Suppressor macrophage (primary cell): Measurements from ENCODE around the gene IGFBP5.

Source experiments
- DNase-seq, 4 experiments: peaks; one replicate each; pipeline ENCODE4 v3.0.0-alpha.2; 2020 to 2022
- total RNA-seq, 17 experiments: gene quantifications; one replicate each; lab custom pipeline; 2026; ENCODE audit warnings: mixed read lengths in 6 of 17, inconsistent platforms in 3 of 17; lab: John Stamatoyannopoulos, UW

The IGFBP5 gene, protein sequence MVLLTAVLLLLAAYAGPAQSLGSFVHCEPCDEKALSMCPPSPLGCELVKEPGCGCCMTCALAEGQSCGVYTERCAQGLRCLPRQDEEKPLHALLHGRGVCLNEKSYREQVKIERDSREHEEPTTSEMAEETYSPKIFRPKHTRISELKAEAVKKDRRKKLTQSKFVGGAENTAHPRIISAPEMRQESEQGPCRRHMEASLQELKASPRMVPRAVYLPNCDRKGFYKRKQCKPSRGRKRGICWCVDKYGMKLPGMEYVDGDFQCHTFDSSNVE
- 0 to 3.3 (median 0) reads per million in 17 experiments for total RNA-seq

DNA sequence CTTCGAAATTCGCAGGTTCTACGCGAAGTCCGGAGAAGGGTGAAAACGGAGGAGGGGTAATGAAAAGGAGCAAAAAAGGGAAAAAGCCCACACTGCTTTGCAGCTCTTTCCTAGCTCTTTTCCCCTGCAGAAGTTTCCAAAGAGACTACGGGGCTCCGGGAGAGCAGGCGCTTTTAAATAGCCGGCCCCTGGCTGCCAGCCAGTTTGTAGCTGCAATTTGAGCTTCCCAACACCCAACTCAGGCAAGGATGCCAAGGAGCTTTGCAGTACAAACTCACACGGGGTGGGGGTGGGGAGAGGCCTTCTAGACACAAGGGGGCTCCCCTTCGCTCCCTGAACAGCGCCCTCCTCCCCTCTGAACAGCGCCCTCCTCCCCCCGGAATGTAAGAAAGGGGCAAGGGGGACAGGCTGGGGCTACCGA lies at the start of gene IGFBP5:
Gene IGFBP5 (minus strand): TSS at position 149 of the 421 bp plus-strand sequence. CDS start 774 bp downstream, outside the sequence.
- no peak for DNase-seq

DNA sequence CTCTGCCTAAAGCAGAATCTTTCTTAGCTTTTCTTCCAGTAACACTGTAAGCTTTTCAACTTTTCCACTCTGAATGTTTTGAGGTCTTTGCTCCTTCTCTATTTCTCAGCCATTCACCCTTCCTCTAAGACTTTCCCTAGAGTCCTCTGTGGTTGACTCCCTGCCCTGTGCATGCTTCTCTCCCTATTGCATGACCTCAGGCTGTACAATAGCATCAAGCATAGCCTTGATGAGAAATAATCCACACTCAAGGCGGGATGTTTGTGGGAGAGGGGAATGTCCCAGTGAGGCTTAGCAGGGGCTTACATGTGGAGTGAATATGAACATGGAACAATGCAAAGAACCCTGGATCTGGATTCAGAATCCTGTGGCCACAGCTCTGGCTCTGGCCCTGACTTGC lies 48.4 kb upstream of the IGFBP5 start:
- DNase-seq = no peak

DNA sequence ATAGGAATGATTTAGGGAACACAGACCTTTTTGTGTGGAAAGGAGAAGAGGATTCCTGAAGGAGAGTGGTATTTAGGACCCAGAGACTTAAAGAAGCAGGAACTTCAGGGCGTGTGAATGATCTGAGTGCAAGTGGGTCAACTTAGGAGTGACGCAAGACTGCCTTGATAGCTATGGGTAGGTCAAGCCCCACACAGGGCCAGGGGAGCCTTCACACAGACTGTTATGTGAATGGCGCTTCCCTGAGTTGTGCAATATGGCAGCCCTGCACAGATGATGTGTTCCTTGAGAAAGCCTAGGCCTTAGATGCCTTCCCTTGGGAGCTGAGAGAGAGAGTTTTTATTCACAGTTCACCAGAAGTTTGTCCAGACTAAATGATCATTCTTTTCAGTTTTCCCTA lies 47.1 kb upstream of the IGFBP5 start:
- DNase-seq = no peak

DNA sequence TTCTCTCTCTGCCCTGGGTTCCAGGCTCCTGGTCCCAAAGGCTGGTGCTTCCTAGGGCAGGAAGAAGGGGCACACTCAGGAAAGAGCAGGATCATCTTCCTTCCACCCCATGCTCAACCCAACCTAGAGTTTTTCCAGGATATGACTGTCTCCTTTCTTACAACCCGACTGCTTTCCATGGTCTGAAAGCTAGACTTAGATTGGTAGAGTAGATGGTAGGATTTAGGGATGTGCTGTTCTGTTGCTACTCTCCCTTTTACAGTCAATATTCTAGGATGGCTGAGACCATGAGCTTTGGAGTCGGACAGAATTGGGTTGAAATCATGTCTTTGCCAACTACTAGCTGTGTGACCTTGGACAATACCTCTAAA lies 45.9 kb upstream of the IGFBP5 start:
- DNase-seq = no peak

DNA sequence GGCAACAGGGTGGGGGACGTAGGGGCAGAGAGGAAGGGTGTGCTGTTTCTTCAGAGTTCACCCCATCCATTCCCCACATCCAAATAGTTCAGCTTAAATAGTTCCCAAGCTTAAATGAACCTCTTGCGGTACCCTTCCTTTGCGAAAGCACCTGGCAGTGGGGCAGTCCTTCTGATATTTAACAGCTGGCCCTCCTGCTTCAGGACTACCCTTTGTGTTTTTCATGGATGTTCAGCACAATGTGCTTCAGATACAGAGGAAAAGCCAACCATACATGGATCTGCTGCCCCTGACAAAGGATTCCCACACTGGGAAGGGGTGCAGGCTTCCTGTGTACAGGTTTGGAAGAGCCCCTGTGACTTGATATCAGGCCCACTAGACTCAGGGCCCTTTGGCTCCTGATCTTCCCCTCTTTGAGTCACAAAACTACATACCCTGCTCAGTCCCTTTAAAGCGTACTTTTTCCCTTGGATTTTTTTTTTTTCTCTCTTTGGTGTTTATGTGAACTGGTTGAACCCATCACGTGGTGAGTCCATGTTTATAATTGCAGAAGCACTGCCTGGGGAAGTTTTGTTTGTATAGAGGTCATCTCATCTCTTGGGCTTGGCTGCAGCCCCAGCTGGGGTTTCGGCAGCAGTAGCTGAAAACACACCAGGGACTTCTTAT lies 45.3 kb upstream of the IGFBP5 start:
- no peak for DNase-seq

DNA sequence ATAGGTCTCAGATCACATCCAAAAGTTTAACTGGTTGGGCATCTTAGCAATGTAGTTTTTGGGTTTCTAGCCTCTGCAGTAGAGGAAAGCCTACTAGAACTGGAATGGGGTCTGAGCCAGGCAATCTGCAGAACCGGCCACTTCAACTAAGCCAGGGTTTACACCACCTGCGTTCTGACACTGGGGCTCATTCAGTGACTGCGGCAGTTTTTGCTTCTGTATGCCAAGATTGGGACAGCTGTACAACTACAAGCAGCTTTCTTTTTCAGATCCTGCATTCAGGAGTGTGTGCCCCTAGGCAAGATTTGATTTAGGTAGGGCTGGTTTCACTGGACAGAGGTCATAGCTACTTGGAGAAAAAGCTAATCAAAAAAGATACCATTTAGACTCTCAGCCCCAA lies 43.7 kb upstream of the IGFBP5 start:
- no peak for DNase-seq

DNA sequence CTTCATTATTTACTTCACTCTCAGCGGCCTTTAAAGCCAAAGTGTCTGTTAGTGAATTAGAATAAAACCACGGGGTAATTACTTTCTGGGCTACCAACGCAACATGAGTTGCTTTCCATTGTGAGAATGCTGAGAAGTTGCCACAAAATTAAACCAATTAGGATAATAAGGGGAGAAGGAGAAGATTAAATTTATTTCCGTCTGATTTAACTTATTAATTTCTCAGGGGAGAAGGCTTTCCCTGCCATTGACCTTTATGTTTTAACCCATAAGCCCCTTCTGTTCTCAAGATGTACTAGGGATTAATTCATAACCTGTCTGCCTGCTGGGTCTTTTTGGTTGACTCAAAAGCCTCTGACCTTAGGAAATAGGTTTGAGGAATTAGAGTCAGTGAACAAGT lies 42.3 kb upstream of the IGFBP5 start:
- no peak for DNase-seq

DNA sequence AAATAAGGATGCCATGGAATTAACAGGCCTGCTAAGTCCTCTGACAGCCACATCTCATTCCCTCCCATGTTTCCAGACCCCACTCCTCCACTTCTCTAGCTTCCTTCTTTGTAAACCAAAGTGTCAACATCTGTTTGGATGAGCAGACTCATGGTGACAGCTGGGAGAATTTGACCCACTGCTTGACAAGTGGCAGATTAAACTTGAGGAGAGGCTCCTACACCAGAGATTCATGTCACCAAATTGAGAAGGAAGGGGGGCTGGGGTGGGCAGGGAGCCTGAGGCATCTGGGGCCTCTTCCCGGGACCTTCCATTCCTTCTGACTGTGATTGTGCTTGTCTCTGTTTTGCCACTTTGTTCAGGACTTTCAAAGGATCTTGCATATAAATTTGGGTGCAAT lies 41.0 kb upstream of the IGFBP5 start:
- DNase-seq = no peak

DNA sequence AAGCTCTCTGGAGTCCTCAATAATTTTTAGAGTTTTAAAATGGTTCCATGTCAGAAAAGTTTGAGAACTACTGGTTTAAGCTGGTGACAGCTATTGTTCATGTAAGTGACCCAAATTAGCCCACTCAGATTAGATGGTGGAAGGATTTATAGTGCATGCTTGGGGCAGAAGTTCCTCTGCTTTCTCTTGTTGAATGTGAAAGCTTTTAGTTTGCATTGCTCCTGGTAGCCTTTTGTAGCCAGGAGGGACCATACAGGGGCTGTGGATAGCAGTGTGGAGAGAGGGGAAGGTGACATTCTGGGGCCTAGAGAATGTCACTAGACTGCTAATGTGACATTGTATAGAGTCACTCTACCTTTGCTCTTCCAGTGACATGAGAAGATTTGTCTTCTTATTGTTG lies 40.3 kb upstream of the IGFBP5 start:
- DNase-seq = no peak

DNA sequence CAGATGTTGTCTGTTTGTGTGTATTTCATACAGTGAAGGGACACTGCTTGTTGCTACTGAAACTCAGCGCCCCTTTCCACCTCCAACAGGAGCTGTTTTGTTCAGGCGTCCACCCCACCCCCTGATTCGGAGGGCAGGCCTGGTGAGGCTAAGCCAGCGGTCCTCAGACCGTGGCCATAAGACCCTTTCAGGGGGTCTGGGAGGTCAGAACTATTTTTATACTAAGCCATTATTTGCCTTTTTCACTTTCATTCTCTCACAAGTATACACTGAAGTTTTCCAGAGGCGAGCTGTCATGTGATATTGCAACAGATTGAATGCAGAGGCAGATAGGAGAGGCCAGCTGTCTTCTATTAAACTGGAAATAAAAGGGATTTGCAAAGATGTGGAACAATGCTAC lies 39.7 kb upstream of the IGFBP5 start:
- no peak for DNase-seq

DNA sequence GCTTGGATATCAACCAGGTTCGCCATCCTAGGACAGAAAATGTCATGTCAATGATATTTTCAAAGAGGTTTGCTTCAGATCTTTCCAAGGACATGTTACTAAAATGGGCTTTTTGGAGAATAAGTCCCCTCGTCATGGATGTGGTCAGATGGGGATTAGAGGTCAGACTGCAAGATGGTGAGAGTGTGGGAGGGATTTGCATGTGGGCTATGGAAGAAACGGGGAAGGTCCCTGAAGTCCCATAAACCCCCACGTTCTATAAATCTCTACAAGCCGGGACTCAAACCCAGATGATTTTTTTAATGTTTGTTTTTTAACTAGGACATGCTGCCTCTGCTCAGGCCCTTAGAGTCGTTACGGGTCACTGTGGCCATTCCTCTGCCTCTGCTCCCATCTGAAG lies 37.7 kb upstream of the IGFBP5 start:
- no peak for DNase-seq

DNA sequence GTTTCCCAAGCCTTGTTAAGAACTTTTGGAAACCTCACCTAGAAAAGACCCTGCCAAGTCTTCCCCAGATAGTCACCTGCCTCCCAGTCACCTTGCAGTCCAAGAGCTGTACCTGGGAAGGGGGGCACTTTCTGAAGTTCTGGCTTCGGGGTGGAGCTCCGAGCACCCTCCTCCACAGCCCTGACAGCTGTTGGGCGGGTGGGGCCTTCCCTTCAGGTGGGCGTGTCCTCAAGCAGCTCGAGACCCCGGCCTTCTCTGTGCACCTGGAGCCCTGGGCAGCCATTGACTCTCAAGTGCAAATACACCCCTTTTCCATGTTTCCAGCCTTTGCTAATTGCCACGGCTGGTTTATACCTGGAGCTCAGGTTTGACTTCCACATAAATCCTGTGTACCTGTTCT lies 37.0 kb upstream of the IGFBP5 start:
- no peak for DNase-seq

DNA sequence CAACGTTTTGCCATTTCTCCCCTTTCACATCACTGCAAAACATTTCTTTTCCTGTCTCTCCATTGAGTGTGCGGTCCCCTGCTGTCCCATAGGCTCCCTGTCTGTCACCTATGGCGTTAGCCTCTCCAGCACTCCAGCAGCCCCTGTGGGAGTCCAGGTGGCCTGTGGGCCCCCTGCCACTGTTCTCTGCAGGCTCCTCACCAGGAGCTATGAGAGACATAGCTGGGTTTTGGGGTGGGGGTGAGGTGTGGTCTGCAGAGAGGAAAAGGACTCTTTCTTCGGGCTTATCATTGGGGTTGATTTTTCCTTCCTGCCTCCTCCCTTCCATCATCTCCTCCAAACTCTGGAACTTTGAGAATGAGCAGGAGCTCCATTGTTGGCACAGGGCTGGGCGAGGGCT lies 36.1 kb upstream of the IGFBP5 start:
- no peak for DNase-seq

DNA sequence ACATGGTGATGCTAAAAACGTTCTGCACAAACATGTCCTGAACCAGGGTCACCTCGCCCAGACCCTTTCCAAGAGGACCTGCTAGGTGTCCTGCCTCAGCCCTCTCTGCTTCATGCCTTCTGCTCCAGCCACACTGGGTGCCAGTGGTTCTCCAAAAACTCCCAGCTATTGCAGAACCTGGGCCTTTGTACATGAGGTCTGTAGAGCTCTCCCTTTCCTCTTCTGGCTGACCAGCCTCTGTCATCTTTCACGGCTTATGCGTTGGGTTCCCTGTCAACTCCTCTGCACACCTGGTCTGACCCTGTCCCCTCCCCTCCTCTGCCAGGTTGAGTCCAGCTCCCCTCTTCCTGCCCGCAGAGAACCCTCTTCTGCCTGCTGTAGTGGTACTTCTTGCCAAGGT lies 35.5 kb upstream of the IGFBP5 start:
- no peak for DNase-seq

DNA sequence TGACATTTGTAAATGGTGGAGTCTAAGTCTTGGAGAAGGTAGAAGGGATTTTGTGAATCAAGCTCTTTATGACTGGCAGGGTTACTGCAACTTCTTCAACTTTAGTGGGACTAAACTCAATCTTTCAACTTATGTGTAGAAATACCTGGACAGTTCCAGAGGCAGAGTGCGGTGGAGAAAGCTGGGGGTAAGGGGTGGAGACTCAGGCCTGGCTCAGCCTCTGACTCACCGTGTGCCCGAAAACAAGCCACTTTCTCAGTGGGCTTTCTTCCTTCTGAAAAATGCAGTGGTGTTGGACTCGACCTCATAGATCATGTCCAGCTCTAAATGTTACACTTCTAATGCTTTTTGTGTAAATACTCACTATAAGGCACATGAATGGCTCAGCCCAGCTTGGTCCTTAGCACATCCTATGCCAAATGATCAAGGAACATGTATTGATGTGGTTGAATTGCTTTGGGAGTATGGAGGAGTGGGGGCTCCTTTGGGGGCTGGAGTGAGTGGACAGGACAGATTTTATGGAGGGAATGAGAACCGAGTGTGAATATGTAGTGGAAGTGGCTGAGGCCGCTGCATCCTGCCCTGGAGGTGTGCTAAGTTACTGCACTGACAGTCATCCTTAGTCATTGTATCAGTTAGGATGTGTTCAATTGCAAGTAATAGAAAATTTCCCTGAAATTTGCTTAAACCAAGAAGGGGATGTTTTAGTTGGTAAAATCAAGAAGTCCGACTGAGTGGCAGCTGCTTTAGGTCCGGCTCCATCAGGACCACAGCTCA lies 32.2 kb upstream of the IGFBP5 start:
- DNase-seq = no peak

DNA sequence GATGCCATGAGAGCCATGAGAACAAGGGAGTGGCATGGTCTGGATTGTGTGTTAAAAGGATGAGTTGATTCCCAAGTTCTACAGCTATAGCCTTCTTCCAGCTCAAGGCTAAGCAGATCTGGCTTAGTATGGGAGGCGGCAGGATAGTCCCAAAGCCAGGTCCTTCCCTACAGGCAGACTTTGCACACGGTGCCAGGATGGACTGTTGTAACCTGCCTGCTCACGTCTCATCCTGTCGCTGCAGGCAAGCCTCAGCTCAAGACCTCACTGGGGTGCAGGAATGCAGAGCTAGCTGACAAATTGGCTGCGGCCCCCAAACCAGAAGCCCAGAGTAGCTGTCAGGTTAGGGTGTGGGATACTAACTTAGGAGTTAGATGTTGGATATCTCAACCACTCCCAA lies 28.8 kb upstream of the IGFBP5 start:
- no peak for DNase-seq

DNA sequence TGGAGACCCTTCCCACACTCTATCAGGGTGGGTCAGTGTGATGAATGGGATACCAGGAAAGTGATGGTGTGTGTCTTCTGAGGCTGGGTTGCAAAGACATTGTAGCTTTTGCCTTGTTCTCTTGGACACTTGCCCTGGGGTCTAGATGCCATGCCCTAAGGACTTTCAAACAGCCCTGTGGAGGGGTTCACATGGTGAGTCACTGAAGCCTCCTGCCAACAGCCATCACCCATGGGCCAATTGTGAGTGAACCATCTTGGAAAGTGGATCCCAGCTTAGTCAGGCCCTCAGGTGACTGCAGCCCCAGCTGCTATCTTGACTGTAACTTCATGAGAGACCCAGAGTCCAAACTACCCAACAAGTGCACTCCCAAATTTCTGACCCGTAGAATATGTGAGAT lies 25.8 kb upstream of the IGFBP5 start:
- DNase-seq = no peak

DNA sequence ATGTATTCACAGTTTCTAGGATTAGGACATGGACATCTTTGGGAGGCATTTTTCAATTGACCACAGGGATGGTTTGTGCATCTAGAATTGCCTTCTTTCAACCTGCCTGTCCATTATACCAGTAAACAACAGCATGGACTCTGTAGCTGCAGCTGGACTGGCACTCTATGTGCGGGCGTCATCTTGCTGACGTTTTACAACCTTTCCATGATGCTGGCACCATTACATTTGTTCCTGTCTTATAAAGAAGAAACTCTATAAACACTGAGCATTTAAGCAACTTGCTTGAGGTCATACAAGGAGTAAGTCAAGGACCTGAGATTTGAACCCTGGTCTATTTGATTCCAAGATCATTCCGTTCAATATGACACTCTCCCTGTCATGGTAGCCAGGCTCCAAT lies 25.4 kb upstream of the IGFBP5 start:
- no peak for DNase-seq

DNA sequence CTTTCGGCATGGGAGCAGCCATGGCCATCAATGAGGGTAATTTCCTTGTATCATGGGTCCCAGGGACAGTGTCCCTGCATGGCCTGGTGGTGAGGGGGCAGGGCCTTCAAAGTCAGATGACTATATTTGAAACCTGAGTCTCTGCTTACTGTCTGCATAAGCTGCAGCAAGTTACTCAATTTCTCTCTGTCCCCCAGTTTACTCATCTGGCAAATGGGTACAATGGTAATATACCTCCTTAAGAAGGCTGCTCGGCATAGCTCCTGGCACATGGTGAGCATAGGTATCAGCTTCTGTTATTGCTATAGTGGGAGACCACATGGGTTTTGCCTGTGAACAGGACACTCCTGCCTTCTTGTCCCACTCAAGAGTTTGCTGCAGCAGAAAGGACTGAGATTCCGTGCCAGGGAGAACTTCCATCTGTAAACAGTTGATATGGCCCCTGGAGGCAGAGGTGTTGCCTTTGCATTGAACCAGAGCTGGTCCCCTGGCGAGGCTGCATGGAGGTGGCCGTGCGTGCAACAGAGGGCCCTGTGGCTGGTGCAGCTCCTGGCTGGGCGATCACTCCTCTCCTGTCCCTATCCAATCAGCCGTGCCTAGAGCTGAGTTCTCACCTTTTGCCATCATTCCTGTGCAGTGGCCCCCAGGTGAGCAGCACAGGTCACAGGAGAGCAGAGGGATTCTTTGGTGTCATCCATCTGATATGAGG lies 22.7 kb upstream of the IGFBP5 start:
- no peak for DNase-seq

DNA sequence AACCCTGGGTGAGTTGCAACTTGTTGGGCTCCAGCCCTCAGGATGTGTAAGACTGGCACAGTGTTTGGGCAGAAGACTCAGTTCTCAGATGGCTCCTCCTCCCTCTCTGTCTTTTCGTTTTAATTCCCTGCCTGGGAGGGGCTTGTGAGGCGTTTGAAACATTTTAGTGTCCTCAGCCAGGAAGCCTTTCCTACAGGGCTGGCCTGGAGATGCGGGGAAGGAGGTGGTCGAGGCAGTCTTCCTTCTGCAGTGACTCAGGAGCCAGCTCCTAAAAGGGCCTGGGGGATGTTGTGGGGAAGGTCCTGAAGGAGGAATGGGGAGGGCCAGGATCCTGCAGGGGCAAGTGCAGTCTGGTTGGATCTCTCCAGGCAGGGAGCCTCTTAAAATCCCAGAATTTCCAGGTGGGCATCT lies 22.1 kb upstream of the IGFBP5 start:
- no peak for DNase-seq

DNA sequence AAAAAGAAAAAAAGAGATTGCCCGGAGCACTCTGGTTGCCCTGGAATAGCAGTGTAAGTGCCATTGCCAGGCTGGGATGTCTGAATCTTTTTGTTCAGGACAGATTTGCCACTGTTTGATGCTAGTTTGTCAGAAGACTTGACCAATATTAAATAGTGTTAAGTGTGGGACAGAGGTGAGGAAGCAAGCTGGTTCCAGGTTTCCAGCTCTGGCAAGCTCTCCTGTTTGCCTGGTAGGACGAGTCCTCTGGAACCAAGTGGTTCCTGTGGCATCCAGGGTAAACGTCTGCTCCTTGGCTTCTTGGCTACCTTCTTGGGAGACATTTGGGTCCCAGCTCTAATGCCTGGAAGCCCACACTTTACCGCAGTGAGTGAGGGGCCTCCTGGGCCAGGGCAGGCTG lies 20.8 kb upstream of the IGFBP5 start:
- no peak for DNase-seq

DNA sequence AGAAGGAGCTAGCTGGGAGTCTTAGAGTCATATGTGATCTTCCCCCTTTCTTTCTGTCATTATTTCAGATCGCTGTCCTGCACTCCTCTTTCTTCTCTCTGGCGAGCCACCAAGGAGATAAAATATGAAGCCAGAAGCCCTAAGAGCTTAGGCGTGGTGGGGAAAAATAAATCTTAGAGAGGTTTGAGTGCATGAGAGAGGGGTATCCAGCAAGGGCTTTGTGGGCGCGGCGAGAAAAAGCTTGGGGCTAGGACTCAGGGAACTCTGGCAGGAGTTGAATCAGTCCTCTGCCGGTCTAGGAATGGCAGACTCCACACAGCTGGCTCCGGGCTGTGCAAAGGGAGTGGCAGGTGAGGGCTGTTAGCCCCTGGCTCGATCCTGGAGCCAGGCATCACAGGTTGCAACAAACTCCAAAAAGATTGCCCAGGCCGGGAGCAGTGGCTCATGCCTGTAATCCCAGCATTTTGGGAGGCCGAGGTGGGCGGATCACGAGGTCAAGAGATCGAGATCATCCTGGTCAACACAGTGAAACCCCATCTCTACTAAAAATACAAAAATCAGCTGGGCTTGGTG lies 20.1 kb upstream of the IGFBP5 start:
- DNase-seq = no peak

DNA sequence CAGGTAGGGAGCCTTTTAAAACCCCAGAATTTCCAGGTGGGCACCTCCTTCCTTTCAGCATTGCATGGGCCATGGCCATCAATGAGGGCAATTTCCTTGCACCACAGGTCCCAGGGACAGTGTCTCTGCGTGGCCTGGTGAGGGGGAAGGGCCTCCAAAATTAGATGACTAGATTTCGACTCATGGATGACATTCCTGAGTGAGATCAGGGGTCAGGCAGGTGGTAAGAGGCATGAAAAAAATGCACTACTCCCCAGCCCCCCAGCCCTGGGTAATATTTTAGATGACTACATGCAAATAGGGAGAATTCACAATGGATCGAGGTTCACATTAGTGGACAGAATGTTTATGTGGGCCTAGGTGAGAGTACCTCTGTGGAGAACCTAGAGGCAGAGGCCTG lies 19.0 kb upstream of the IGFBP5 start:
- DNase-seq = no peak
